GM19395 (cell line): Measurements from ENCODE around the gene PLPPR4.
"Not testable (repeated sequence)": the region's sequence is repeated elsewhere in the genome, so short reads cannot be mapped to it uniquely, and the experiment has no call there.

Source experiments
- ATAC-seq: cut with Tn5 transposase; IDR thresholded peaks from one replicate; pipeline ENCODE4 v1.9.1; 2021; ENCODE audit warnings: mild to moderate bottlenecking, moderate library complexity; ENCODE audit not compliant: unreplicated experiment

PLPPR4 gene

DNA sequence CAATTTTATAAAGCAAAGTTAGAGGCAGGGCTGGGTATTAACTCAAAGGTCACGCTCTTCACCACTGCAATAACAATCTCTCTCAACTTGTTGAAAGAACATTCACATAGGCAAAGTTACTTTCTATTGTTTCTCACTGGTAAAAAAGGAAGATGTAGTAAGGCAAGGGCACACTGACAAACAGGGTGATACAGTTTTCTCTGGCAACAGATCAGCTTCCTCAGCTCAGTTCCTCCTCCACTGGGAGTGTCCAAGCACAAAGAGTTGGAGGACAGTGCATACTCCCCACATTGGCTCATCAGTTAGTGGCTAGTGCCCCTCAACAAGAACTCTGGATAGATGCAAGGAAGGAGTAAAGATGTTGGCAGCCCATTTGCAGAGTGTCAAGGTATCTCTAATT lies 3.7 kb downstream of the PLPPR4 start:
- ATAC-seq, result no peak

DNA sequence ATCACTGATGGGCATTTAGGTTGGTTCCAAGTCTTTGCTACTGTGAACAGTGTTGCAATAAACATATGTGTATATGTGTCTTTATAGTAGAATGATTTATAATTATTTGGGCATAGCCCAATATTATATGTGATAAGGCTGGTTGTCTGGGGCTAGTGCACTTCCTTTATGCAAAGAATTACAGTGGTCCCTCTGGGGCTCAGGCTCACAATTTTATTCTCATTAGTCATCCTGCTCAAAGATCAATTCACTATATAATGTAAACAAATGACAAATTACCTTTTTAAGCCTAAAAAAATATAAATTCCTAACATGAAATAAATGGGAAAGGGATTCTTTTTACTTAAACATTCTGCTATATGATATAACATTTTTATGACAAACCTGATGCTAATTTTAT lies 5.0 kb downstream of the PLPPR4 start:
- ATAC-seq, result no peak

GRCh38 chr1:99270646-99271045 lies 6.4 kb downstream of the PLPPR4 start:
- no peak for ATAC-seq

DNA sequence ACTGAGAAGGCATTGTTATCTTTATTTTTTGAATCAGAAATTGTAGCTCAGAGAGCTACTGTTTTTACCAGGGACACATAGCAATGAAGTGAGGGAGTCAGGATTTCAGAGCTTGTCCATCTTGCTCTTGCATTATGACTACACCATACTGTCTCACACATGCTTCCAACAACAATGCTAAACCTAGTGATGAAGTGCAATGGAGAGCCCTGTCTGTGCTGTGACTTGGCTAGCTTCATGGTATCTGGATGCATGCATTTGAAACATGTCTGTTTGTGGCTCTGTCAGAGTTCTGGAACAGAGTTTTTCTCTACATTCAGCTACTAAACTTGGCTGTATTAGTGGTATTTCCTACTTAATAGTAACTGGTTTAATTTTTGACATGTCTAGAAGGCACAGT lies 7.0 kb downstream of the PLPPR4 start:
- no peak for ATAC-seq

- ATAC-seq, result no peak
These were observed 12.8 kb downstream of the PLPPR4 start for GRCh38 chr1:99277066-99277465.

DNA sequence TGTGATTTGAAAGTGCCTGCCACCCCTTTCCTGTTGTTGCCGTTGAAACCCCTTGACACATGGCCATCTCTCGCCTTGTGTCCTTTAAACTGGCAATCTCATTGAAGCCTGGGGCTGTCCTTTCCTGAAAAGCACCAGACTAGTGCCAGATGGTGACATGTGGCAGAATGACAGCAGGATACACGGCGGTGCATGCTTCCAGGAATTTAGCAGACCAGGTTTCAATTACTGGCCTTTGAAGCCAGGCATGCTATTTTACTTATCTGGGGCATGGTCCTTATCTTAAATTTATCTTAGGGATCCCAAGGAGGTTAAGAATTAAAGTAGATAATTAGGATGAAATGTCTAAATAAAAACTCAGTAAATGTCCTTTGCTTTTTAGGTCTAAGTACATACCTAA lies 15.2 kb downstream of the PLPPR4 start:
- no peak for ATAC-seq

GRCh38 chr1:99281105-99281504 lies 16.8 kb downstream of the PLPPR4 start:
- no peak for ATAC-seq

- no peak for ATAC-seq
These were observed 18.2 kb downstream of the PLPPR4 start for GRCh38 chr1:99282536-99282935.

DNA sequence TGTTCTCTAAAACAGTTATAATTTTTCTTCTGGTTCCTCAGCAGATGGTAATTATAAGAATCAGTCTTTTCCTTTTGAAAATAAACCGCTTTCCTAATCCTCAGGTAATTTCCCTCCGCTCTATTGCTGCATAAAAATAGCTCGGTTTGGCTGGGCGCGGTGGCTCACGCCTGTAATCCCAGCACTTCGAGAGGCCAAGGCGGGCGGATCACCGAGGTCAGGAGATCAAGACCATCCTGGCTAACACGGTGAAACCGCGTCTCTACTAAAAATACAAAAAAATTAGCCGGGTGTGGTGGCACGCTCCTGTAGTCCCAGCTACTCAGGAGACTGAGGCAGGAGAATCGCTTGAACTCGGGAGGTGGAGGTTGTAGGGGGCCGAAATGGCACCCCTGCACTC lies 19.2 kb downstream of the PLPPR4 start:
- not testable (repeated sequence) for ATAC-seq

DNA sequence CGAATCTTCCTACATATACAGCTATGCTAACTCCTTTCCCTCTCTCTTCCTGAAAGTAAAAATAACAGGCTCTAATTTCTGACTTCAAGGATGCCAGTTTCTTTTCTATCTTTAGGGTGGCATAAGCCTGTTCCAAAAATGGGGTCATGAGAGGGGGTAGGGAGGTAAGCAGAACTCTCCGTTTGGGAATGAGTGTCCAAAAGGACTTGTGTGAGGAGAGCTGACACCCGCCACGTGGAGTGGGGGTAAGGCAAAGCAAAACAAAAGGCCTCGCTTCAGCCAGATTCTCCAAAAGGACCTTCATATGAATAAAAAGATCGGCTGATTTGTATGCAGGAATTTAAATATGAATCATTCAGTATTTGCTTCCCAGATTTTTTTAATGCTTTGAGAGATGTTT lies 28.6 kb downstream of the PLPPR4 start:
- ATAC-seq, result no peak

- ATAC-seq, result no peak
These were observed 33.6 kb downstream of the PLPPR4 start for GRCh38 chr1:99297923-99298322.

DNA sequence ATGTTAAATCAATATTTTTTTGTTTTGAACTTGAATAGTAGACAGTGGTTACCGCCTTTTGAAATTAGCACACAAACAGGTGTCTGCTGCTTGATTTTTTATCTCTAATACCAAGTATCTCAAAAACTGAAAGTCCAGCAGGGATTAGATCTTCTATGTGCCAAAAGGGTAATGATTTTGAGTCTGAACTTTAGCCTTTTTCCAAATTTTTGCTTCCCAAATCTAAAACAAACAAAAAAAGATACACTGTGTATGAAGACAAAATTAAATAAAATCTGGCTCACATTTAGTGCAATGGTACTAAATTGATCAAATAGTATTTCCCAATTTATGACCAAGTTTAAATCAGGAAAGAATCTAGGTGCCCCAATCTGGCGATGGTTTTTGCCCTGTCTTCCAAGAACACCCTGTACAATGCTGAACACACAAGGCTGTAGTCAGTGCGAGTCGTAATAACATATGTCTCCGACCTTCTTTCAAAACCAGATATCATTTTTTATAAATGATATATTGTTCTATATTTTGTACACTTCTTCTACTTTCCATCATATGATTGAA lies 40.5 kb downstream of the PLPPR4 start:
- ATAC-seq, result no peak

DNA sequence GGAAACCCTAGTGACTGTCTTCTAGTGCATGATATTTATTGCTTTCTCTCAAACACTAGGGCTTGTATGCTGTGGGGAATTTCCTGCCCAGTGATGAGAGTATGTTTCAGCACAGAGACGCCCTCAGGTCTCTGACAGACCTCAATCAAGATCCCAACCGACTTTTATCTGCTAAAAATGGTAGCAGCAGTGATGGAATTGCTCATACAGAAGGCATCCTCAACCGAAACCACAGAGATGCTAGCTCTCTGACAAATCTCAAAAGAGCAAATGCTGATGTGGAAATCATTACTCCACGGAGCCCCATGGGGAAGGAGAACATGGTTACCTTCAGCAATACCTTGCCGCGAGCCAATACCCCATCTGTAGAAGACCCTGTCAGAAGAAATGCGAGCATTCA lies 41.3 kb downstream of the PLPPR4 start:
- ATAC-seq, result no peak

DNA sequence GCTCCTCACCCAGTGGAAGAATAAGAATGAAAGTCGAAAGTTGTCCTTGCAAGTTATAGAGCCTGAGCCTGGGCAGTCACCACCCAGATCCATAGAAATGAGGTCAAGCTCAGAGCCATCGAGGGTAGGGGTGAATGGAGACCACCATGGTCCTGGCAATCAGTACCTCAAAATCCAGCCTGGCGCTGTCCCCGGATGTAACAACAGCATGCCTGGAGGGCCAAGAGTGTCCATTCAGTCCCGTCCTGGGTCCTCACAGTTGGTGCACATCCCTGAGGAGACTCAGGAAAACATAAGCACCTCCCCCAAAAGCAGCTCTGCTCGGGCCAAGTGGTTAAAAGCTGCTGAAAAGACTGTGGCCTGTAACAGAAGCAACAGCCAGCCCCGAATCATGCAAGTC lies 41.8 kb downstream of the PLPPR4 start:
- ATAC-seq, result no peak

DNA sequence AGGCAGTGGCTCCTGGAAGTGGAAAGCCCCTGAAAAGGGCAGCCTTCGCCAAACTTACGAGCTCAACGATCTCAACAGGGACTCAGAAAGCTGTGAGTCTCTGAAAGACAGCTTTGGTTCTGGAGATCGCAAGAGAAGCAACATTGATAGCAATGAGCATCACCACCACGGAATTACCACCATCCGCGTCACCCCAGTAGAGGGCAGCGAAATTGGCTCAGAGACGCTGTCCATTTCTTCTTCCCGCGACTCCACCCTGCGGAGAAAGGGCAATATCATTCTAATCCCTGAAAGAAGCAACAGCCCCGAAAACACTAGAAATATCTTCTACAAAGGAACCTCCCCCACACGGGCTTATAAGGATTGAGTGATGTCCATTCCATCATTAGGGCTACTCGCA lies 42.4 kb downstream of the PLPPR4 start:
- ATAC-seq, result no peak

GRCh38 chr1:99315305-99315704 lies 51.0 kb downstream of the PLPPR4 start:
- ATAC-seq, result no peak

DNA sequence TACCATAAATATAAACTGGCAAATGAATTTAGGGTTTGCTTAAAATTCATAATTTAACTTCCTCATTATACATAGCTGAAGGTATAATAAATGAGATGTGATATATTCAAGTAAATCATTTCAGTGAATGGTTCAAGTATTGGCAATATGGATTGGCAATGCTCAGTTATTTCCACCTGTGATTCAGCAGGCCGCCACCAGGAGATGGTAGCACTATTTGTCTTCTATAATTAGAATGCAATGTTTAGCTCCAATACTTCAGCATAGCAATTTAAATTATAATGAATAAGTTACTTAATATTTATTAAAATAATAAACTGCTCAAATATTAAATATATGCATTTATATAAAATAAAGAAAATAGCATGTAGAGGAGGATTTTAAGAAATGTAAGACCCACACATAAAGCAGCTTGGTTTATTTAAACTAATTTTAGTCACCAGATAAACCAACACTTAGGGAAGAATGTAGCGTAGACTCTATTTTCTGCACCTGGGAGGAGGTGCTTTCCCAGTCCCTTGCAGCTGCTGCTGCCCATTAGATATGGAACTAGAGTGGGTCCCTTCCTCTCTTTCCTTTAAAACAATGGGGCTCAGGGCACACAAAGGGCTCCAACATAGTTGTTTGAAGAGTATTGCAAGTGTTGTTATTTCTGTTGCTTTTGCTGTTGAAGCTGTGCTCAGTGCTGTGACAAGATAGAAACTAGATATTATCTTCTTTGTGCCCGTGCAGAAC lies 62.1 kb downstream of the PLPPR4 start:
- no peak for ATAC-seq

DNA sequence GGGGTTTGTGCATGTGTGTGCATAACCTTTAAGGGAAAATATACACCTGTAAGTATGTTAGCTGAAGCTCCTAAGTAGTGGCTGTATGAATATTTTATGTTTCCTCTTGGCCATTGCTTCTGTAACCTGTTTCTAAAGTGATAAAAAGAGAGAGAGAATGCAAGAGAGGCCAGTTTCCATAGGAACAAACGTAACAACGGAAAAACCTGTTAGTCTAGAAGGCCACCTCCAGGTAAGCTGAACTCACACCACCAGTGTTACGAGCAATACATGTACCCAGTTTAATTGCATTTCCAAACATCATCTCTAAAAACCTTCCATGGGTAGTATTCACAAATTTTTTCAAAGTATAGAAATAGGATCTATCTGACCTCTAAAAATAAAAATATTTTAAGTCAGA lies 63.1 kb downstream of the PLPPR4 start:
- no peak for ATAC-seq

- ATAC-seq, result no peak
These were observed 63.9 kb downstream of the PLPPR4 start for GRCh38 chr1:99328171-99328570.

DNA sequence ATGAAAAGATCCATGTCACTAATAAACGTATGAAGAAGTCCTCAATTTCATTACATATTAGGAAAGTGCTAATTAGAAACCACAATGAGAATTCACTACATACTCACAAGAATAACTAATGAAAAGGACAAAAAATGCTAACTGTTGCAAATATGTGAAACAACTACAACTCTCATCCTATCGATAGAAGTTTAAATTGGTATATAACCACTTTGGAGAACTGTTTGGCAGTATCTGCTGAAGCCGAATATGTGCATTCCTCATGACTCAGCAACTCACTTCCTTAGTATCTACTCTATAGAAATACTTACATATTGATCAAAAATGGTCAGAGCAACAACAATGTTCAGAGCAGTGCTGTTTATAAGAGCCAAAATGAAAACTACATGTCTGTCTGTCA lies 66.8 kb downstream of the PLPPR4 start:
- no peak for ATAC-seq

GRCh38 chr1:99331636-99332035 lies 67.3 kb downstream of the PLPPR4 start:
- no peak for ATAC-seq

- no peak for ATAC-seq
These were observed 68.3 kb downstream of the PLPPR4 start for GRCh38 chr1:99332561-99332960.

DNA sequence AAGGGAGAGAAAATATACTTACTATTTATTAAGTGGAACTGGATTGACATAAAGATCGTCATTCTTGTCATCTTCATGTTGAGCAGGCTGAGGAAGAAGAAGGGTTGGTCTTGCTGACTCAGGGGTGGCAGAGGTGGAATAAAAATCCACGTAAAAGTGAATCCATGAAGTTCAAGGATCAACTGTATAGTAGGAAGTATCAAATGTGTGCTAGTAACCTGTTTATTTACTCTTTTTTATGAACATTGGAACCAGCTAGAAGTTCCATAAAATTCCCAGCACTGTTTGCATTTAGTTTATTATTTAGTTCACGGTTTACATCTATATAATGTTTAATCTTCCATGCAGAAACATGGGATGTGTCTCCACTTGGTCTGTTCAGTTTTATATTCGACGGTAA lies 70.7 kb downstream of the PLPPR4 start:
- no peak for ATAC-seq
